MCF 10A (cell line): ENCODE data around the gene RHOBTB3. TPM values are rescaled to one million over a fixed set of nuclear protein-coding genes. Genes with fewer than 3 reads are reported as not detected.
"Not testable (repeated sequence)": the region's sequence is repeated elsewhere in the genome, so short reads cannot be mapped to it uniquely, and the experiment has no call there.

ENCODE experiments used
- BruUV-seq: library from RNA; stranded (reverse); fragments of 400-500 nt; replicated peaks from 2 replicates; lab custom pipeline; 2021; lab: Mats Ljungman, UMichigan
- CTCF ChIA-PET: fragments of 300-600 bp; sonication (Branson Sonifier 250); formaldehyde crosslinking; extraction: SDS; loops from one replicate; lab custom pipeline; 2021; ENCODE audit warnings: antibody characterized with exemption, inconsistent platforms; lab: Yijun Ruan, JAX
- POLR2A ChIA-PET: fragments of 300-600, 350-650 bp; sonication (Branson Sonifier 250); formaldehyde crosslinking; extraction: SDS; loops from one replicate; lab custom pipeline; 2020; ENCODE audit warnings: antibody characterized with exemption, inconsistent platforms; lab: Yijun Ruan, JAX
- DNase-seq: peaks from one replicate; pipeline ENCODE4 v3.0.0-alpha.2; 2018; ENCODE audit not compliant: unreplicated experiment
- H3K27ac Mint-ChIP-seq: one replicate; pipeline ENCODE4 v1.8.0; 2022; ENCODE audit warnings: mild to moderate bottlenecking, low read depth, mixed read lengths; ENCODE audit not compliant: unreplicated experiment
- H3K27me3 Mint-ChIP-seq: one replicate; pipeline ENCODE4 v1.8.0; 2022; ENCODE audit warnings: mixed read lengths; ENCODE audit not compliant: insufficient read depth, unreplicated experiment
- H3K36me3 Mint-ChIP-seq: one replicate; pipeline ENCODE4 v1.8.0; 2022; ENCODE audit warnings: mild to moderate bottlenecking, moderate library complexity, mixed read lengths; ENCODE audit not compliant: insufficient read depth, unreplicated experiment
- H3K4me1 Mint-ChIP-seq: one replicate; pipeline ENCODE4 v1.8.0; 2022; ENCODE audit warnings: mixed read lengths; ENCODE audit not compliant: insufficient read depth, unreplicated experiment
- H3K4me3 Mint-ChIP-seq: one replicate; pipeline ENCODE4 v1.8.0; 2022; ENCODE audit warnings: mild to moderate bottlenecking, moderate library complexity, mixed read lengths; ENCODE audit not compliant: unreplicated experiment
- H3K9me3 Mint-ChIP-seq: one replicate; pipeline ENCODE4 v1.8.0; 2022; ENCODE audit warnings: mixed read lengths; ENCODE audit not compliant: unreplicated experiment
- CTCF ChIP-seq: fragments of 200-600 bp; IDR thresholded peaks from one replicate; pipeline ENCODE4 v1.8.0; 2022; ENCODE audit warnings: antibody characterized with exemption, mild to moderate bottlenecking; ENCODE audit not compliant: unreplicated experiment
- intact Hi-C: fragments of 100-400 bp; cut with micrococcal nuclease; formaldehyde crosslinking; loops from 2 replicates; pipeline ENCODE4 v1.14.1; 2022
- total RNA-seq: library from RNA; stranded (reverse); gene quantifications from 2 replicates; pipeline ENCODE4 v1.2.3, GENCODE V29; 2022

The RHOBTB3 gene
- total RNA-seq, 1 experiment from 2014 or later, result 3.4 TPM

- TF ChIP-seq CTCF, result no peak
- BruUV-seq, result no TSS peak
- POLR2A ChIA-PET, result interaction anchor here (0.5 to 1.6 kb wide), 2 partner anchors 12 kb away, joined by 3 to 4 read pairs; partner anchors contain the start of gene GLRX
Observed at GRCh38 chr5:95810305-95811125, 79.4 kb downstream of the RHOBTB3 start.

GRCh38 chr5:95811126-95811423, 79.9 kb downstream of the RHOBTB3 start:
- peaks cover 19% of the 10 kb centered on the region for H3K36me3 Mint-ChIP-seq
- CTCF ChIA-PET, result interaction anchor here (1.0 to 2.0 kb wide), 2 partner anchors 29 to 36 kb away, joined by 5 read pairs; no protein-coding TSS in a partner anchor
- H3K4me3 Mint-ChIP-seq, BruUV-seq, H3K4me1 Mint-ChIP-seq, intact Hi-C loops, H3K27ac Mint-ChIP-seq, DNase-seq, H3K27me3 Mint-ChIP-seq, H3K9me3 Mint-ChIP-seq: not testable (repeated sequence)
- POLR2A ChIA-PET, result interaction anchor here (0.5 kb wide), 1 partner anchor 12 kb away, joined by 3 read pairs; no protein-coding TSS in a partner anchor

More at GRCh38 chr5:95810305-95811125, 79.4 kb downstream of the RHOBTB3 start:
- no peaks in the 10 kb centered on the region for H3K9me3 Mint-ChIP-seq
- H3K4me3 Mint-ChIP-seq, result no peak overlapping the region
- DNase-seq, result no peak
- H3K27ac Mint-ChIP-seq, result no peak overlapping the region
- intact Hi-C loops, result no loop called here
- H3K4me1 Mint-ChIP-seq, result peaks cover 6% of the 10 kb centered on the region
- H3K27me3 Mint-ChIP-seq, result no peaks in the 10 kb centered on the region
- peaks cover 15% of the 10 kb centered on the region for H3K36me3 Mint-ChIP-seq
- CTCF ChIA-PET, result interaction anchor here (1.0 to 2.0 kb wide), 3 partner anchors 29 to 146 kb away, joined by 3 to 5 read pairs (median 5); no protein-coding TSS in a partner anchor

GRCh38 chr5:95811461-95812073, 80.4 kb downstream of the RHOBTB3 start:
- CTCF ChIA-PET, result interaction anchor here (1.3 kb wide), 1 partner anchor 10 kb away, joined by 4 read pairs; no protein-coding TSS in a partner anchor
- H3K9me3 Mint-ChIP-seq, H3K4me3 Mint-ChIP-seq, H3K27ac Mint-ChIP-seq, DNase-seq, H3K27me3 Mint-ChIP-seq, BruUV-seq, H3K4me1 Mint-ChIP-seq, intact Hi-C loops: not testable (repeated sequence)
- POLR2A ChIA-PET, result interaction anchor here (0.8 kb wide), 1 partner anchor 9 kb away, joined by 3 read pairs; no protein-coding TSS in a partner anchor
- peaks cover 24% of the 10 kb centered on the region for H3K36me3 Mint-ChIP-seq

GRCh38 chr5:95812074-95812471, 80.9 kb downstream of the RHOBTB3 start:
- no peak overlapping the region for H3K4me3 Mint-ChIP-seq
- POLR2A ChIA-PET, result interaction anchor here (0.8 to 1.1 kb wide), 2 partner anchors 9 to 11 kb away, joined by 3 to 5 read pairs; partner anchors contain the start of gene GLRX
- CTCF ChIA-PET, result interaction anchor here (1.3 kb wide), 2 partner anchors 9 to 30 kb away, joined by 3 to 4 read pairs; no protein-coding TSS in a partner anchor

GRCh38 chr5:95813035-95813434, 81.9 kb downstream of the RHOBTB3 start:
- H3K9me3 Mint-ChIP-seq, DNase-seq, H3K27me3 Mint-ChIP-seq, H3K4me3 Mint-ChIP-seq, intact Hi-C loops, BruUV-seq, H3K4me1 Mint-ChIP-seq, H3K27ac Mint-ChIP-seq: not testable (repeated sequence)
- H3K36me3 Mint-ChIP-seq, result peaks cover 31% of the 10 kb centered on the region
- ChIA-PET CTCF (interaction anchor here (0.6 to 1.3 kb wide), 5 partner anchors 8 to 53 kb away, joined by 3 to 4 read pairs (median 3); no protein-coding TSS in a partner anchor), POLR2A (interaction anchor here (1.1 kb wide), 1 partner anchor 10 kb away, joined by 5 read pairs; the partner anchor contains the start of gene GLRX)

More at GRCh38 chr5:95812074-95812471, 80.9 kb downstream of the RHOBTB3 start:
- peaks cover 6% of the 10 kb centered on the region for H3K4me1 Mint-ChIP-seq
- no peaks in the 10 kb centered on the region for H3K27me3 Mint-ChIP-seq
- peaks cover 25% of the 10 kb centered on the region for H3K36me3 Mint-ChIP-seq
- H3K9me3 Mint-ChIP-seq, result no peaks in the 10 kb centered on the region
- BruUV-seq, result no TSS peak
- no peak for DNase-seq
- intact Hi-C loops, result no loop called here
- no peak for TF ChIP-seq CTCF
- H3K27ac Mint-ChIP-seq, result peak overlapping the region; percentile 37
